Measurements from ENCODE around the gene CCR4.
"Not testable (repeated sequence)": the region's sequence is repeated elsewhere in the genome, so short reads cannot be mapped to it uniquely, and the experiment has no call there.

Gene CCR4

GRCh38 chr3:32968166-32968919 is 16.9 kb downstream of the CCR4 start:
- Histone ChIP-seq H3K79me1 (ENCODE audit: low read length) (no peaks in the 10 kb centered on the region), H4K91ac (ENCODE audit: low read depth, low read length) (no peak overlapping the region), H3K4me1 (ENCODE audit: control insufficient read depth in 1 of 2, insufficient read depth in 2 of 2, low read length in 2 of 2) (peaks cover 0 to 3% of the 10 kb centered on the region in 2 experiments), H2BK12ac (ENCODE audit: low read length) (no peak overlapping the region), H3K14ac (ENCODE audit: low read length) (no peak overlapping the region), H2AFZ (ENCODE audit: insufficient read depth, low read length, poor library complexity) (no peak overlapping the region), H4K8ac (ENCODE audit: low read depth, low read length) (no peak overlapping the region), H3K79me2 (ENCODE audit: control insufficient read depth, insufficient read depth, low read length, poor library complexity) (no peaks in the 10 kb centered on the region), H2AK5ac (ENCODE audit: low read length) (no peak overlapping the region), H2BK5ac (ENCODE audit: low read depth, low read length, poor library complexity) (no peak overlapping the region), H2BK120ac (ENCODE audit: insufficient read depth, low read length, poor library complexity) (no peak overlapping the region), H3K4ac (ENCODE audit: low read depth, low read length) (no peak overlapping the region), H3K9me3 (ENCODE audit: insufficient read depth, low read depth, low read length) (peaks cover 10% of the 10 kb centered on the region), H3K27ac (ENCODE audit: low read depth, low read length) (no peak overlapping the region), H3K23ac (ENCODE audit: low read length) (no peak overlapping the region), H3K36me3 (ENCODE audit: control insufficient read depth in 1 of 2, insufficient read depth in 2 of 2, low read length in 2 of 2) (no peaks in the 10 kb centered on the region), H3K4me2 (ENCODE audit: low read length) (no peak overlapping the region), H3K27me3 (ENCODE audit: insufficient read depth, low read length) (no peaks in the 10 kb centered on the region), H3K18ac (ENCODE audit: low read length) (no peak overlapping the region), H3K9ac (ENCODE audit: low read length) (no peak overlapping the region), H4K12ac (ENCODE audit: low read depth, low read length) (no peak overlapping the region), H3K4me3 (ENCODE audit: low read depth, low read length) (no peak overlapping the region)
- no CpG with 5 or more reads among the region's 3 CpGs for WGBS (ENCODE audit: extremely low coverage, insufficient coverage, insufficient read length)
- DNase-seq = no peak

GRCh38 chr3:32968920-32969389 is 17.5 kb downstream of the CCR4 start:
- H3K27me3 ChIP-seq (ENCODE audit: insufficient read depth, low read length) = no peaks in the 10 kb centered on the region
- no peak overlapping the region for H3K9ac ChIP-seq (ENCODE audit: low read length)
- H3K4me1 ChIP-seq (ENCODE audit: control insufficient read depth in 1 of 2, insufficient read depth in 2 of 2, low read length in 2 of 2) = peaks cover 0 to 3% of the 10 kb centered on the region in 2 experiments
- no CpG with 5 or more reads among the region's 6 CpGs for WGBS (ENCODE audit: extremely low coverage, insufficient coverage, insufficient read length)
- H2AFZ ChIP-seq (ENCODE audit: insufficient read depth, low read length, poor library complexity) = no peak overlapping the region
- no peaks in the 10 kb centered on the region for H3K79me2 ChIP-seq (ENCODE audit: control insufficient read depth, insufficient read depth, low read length, poor library complexity)
- H3K18ac ChIP-seq (ENCODE audit: low read length) = no peak overlapping the region
- H2BK5ac ChIP-seq (ENCODE audit: low read depth, low read length, poor library complexity) = no peak overlapping the region
- no peaks in the 10 kb centered on the region for H3K79me1 ChIP-seq (ENCODE audit: low read length)
- no peak overlapping the region for H4K12ac ChIP-seq (ENCODE audit: low read depth, low read length)
- H3K4me3 ChIP-seq (ENCODE audit: low read depth, low read length) = no peak overlapping the region
- no peak overlapping the region for H2AK5ac ChIP-seq (ENCODE audit: low read length)
- DNase-seq = no peak
- no peak overlapping the region for H3K4me2 ChIP-seq (ENCODE audit: low read length)
- H2BK12ac ChIP-seq (ENCODE audit: low read length) = no peak overlapping the region
- no peak overlapping the region for H3K4ac ChIP-seq (ENCODE audit: low read depth, low read length)
- no peak overlapping the region for H2BK120ac ChIP-seq (ENCODE audit: insufficient read depth, low read length, poor library complexity)
- H3K36me3 ChIP-seq (ENCODE audit: control insufficient read depth in 1 of 2, insufficient read depth in 2 of 2, low read length in 2 of 2) = no peaks in the 10 kb centered on the region
- no peak overlapping the region for H3K23ac ChIP-seq (ENCODE audit: low read length)
- H3K27ac ChIP-seq (ENCODE audit: low read depth, low read length) = no peak overlapping the region
- no peak overlapping the region for H4K8ac ChIP-seq (ENCODE audit: low read depth, low read length)
- H3K9me3 ChIP-seq (ENCODE audit: insufficient read depth, low read depth, low read length) = peaks cover 10% of the 10 kb centered on the region
- no peak overlapping the region for H3K14ac ChIP-seq (ENCODE audit: low read length)
- no peak overlapping the region for H4K91ac ChIP-seq (ENCODE audit: low read depth, low read length)

- no peak overlapping the region for H4K8ac ChIP-seq (ENCODE audit: low read depth, low read length)
- no peak overlapping the region for H3K14ac ChIP-seq (ENCODE audit: low read length)
- H2BK12ac ChIP-seq (ENCODE audit: low read length) = no peak overlapping the region
- no peak overlapping the region for H3K4me2 ChIP-seq (ENCODE audit: low read length)
- no peak overlapping the region for H4K91ac ChIP-seq (ENCODE audit: low read depth, low read length)
- no peak overlapping the region for H3K23ac ChIP-seq (ENCODE audit: low read length)
- H3K27me3 ChIP-seq (ENCODE audit: insufficient read depth, low read length) = no peaks in the 10 kb centered on the region
- H3K9ac ChIP-seq (ENCODE audit: low read length) = no peak overlapping the region
- no peak for DNase-seq
- no peak overlapping the region for H2AK5ac ChIP-seq (ENCODE audit: low read length)
- H3K4ac ChIP-seq (ENCODE audit: low read depth, low read length) = no peak overlapping the region
- no peak overlapping the region for H2BK5ac ChIP-seq (ENCODE audit: low read depth, low read length, poor library complexity)
- H3K27ac ChIP-seq (ENCODE audit: low read depth, low read length) = no peak overlapping the region
- no peak overlapping the region for H4K12ac ChIP-seq (ENCODE audit: low read depth, low read length)
- peaks cover 0 to 3% of the 10 kb centered on the region in 2 experiments for H3K4me1 ChIP-seq (ENCODE audit: control insufficient read depth in 1 of 2, insufficient read depth in 2 of 2, low read length in 2 of 2)
- no peak overlapping the region for H3K4me3 ChIP-seq (ENCODE audit: low read depth, low read length)
- no peak overlapping the region for H2BK120ac ChIP-seq (ENCODE audit: insufficient read depth, low read length, poor library complexity)
- peaks cover 10% of the 10 kb centered on the region for H3K9me3 ChIP-seq (ENCODE audit: insufficient read depth, low read depth, low read length)
- H3K79me2 ChIP-seq (ENCODE audit: control insufficient read depth, insufficient read depth, low read length, poor library complexity) = no peaks in the 10 kb centered on the region
- no peak overlapping the region for H3K18ac ChIP-seq (ENCODE audit: low read length)
- no peaks in the 10 kb centered on the region for H3K36me3 ChIP-seq (ENCODE audit: control insufficient read depth in 1 of 2, insufficient read depth in 2 of 2, low read length in 2 of 2)
- H3K79me1 ChIP-seq (ENCODE audit: low read length) = no peaks in the 10 kb centered on the region
- no CpG with 5 or more reads among the region's 4 CpGs for WGBS (ENCODE audit: extremely low coverage, insufficient coverage, insufficient read length)
- H2AFZ ChIP-seq (ENCODE audit: insufficient read depth, low read length, poor library complexity) = no peak overlapping the region
Measured at GRCh38 chr3:32969656-32970055, 18.2 kb downstream of the CCR4 start.

- H3K27ac ChIP-seq (ENCODE audit: low read depth, low read length); H3K9ac ChIP-seq (ENCODE audit: low read length); H2BK5ac ChIP-seq (ENCODE audit: low read depth, low read length, poor library complexity); H4K12ac ChIP-seq (ENCODE audit: low read depth, low read length); DNase-seq; H3K14ac ChIP-seq (ENCODE audit: low read length); H3K79me1 ChIP-seq (ENCODE audit: low read length); H4K8ac ChIP-seq (ENCODE audit: low read depth, low read length); H3K4me2 ChIP-seq (ENCODE audit: low read length); H3K4me1 ChIP-seq (ENCODE audit: control insufficient read depth in 1 of 2, insufficient read depth in 2 of 2, low read length in 2 of 2); H3K9me3 ChIP-seq (ENCODE audit: insufficient read depth, low read depth, low read length); H4K91ac ChIP-seq (ENCODE audit: low read depth, low read length); H3K79me2 ChIP-seq (ENCODE audit: control insufficient read depth, insufficient read depth, low read length, poor library complexity); H3K4me3 ChIP-seq (ENCODE audit: low read depth, low read length); H3K36me3 ChIP-seq (ENCODE audit: control insufficient read depth in 1 of 2, insufficient read depth in 2 of 2, low read length in 2 of 2); H3K4ac ChIP-seq (ENCODE audit: low read depth, low read length); H2BK120ac ChIP-seq (ENCODE audit: insufficient read depth, low read length, poor library complexity); H3K23ac ChIP-seq (ENCODE audit: low read length); H2AK5ac ChIP-seq (ENCODE audit: low read length); H2BK12ac ChIP-seq (ENCODE audit: low read length); H3K18ac ChIP-seq (ENCODE audit: low read length); H3K27me3 ChIP-seq (ENCODE audit: insufficient read depth, low read length); H2AFZ ChIP-seq (ENCODE audit: insufficient read depth, low read length, poor library complexity): not testable (repeated sequence)
- no CpG with 5 or more reads among the region's 7 CpGs for WGBS (ENCODE audit: extremely low coverage, insufficient coverage, insufficient read length)
Measured at GRCh38 chr3:32971291-32971690, 19.8 kb downstream of the CCR4 start.

Measured in trophoblast cell (in vitro differentiated cells and primary cell).